ENCODE results near the gene RIMBP2. TPM values are rescaled to one million over a fixed set of nuclear protein-coding genes. Genes with fewer than 3 reads are reported as not detected.

The RIMBP2 gene
- total and polyA plus RNA-seq, 2 donors (not counting 1 experiment from before 2014, with no cell fraction given), result 0.17 TPM; not detected in 1

DNA sequence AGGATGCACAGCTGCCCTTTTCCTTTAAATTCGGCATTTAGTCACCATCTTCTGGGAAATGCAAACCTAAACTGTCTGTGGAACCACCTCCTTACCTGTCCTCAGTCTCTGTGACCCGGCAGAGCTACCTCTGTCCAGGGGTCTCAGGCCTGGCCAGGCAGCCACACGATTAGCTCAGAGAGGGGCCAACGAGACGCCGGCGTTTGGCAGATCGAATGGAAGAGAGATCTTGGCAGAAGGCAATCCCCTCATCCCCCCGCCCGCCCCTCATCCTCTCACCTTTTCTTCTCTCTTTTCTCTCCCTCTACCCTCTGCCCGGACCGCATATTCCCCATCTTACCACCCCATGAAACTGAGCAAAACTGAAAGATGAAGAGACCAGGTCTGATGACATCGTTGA lies 277.4 kb downstream of the RIMBP2 start:
- H3K27me3 ChIP-seq (ENCODE audit: control insufficient read depth, insufficient read depth, low read length), result no peaks in the 10 kb centered on the region
- H3K9me3 ChIP-seq (ENCODE audit: control insufficient read depth, insufficient read depth, low read depth, low read length), result no peaks in the 10 kb centered on the region

GRCh38 chr12:130438243-130438620 lies 277.9 kb downstream of the RIMBP2 start:
- Histone ChIP-seq H3K27ac (ENCODE audit: insufficient read depth, low read length) (no peak overlapping the region), H3K9me3 (ENCODE audit: control insufficient read depth, insufficient read depth, low read depth, low read length) (no peaks in the 10 kb centered on the region)
- no peak for DNase-seq (ENCODE audit: low read depth in 2 of 2)

More for the DNA sequence above, 277.4 kb downstream of the RIMBP2 start:
- H3K36me3 ChIP-seq (ENCODE audit: control insufficient read depth, insufficient read depth, low read length), result no peaks in the 10 kb centered on the region
- no peaks in the 10 kb centered on the region for H3K4me1 ChIP-seq (ENCODE audit: control insufficient read depth, extremely low read depth, insufficient read depth, low read length)
- no peaks in the 10 kb centered on the region for H3K79me2 ChIP-seq (ENCODE audit: control insufficient read depth, insufficient read depth, low read length)
- no peak overlapping the region for H3K4me3 ChIP-seq (replicated peaks in 1 of 4; ENCODE audit: control extremely low read depth in 1 of 4, insufficient read depth in 1 of 4, low read depth in 3 of 4, low read length in 4 of 4)
- no peak overlapping the region for H2AFZ ChIP-seq (ENCODE audit: low read length)
- H3K27ac ChIP-seq (ENCODE audit: insufficient read depth, low read length), result no peak overlapping the region
- no peaks in the 10 kb centered on the region for H4K20me1 ChIP-seq (ENCODE audit: control insufficient read depth, extremely low read depth, insufficient read depth, low read length)
- no peak overlapping the region for H3K4me2 ChIP-seq (ENCODE audit: extremely low read depth, insufficient read depth, low read length)
- DNase-seq (ENCODE audit: low read depth in 2 of 2), result no peak
- no peak overlapping the region for H3K9ac ChIP-seq (ENCODE audit: insufficient read depth, low read length)
- TF ChIP-seq EZH2 (IDR thresholded peaks at IDR 0.05; ENCODE audit: low read length, missing control alignments), result no peak
- TF ChIP-seq, protein P1, sequence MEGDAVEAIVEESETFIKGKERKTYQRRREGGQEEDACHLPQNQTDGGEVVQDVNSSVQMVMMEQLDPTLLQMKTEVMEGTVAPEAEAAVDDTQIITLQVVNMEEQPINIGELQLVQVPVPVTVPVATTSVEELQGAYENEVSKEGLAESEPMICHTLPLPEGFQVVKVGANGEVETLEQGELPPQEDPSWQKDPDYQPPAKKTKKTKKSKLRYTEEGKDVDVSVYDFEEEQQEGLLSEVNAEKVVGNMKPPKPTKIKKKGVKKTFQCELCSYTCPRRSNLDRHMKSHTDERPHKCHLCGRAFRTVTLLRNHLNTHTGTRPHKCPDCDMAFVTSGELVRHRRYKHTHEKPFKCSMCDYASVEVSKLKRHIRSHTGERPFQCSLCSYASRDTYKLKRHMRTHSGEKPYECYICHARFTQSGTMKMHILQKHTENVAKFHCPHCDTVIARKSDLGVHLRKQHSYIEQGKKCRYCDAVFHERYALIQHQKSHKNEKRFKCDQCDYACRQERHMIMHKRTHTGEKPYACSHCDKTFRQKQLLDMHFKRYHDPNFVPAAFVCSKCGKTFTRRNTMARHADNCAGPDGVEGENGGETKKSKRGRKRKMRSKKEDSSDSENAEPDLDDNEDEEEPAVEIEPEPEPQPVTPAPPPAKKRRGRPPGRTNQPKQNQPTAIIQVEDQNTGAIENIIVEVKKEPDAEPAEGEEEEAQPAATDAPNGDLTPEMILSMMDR (conservative IDR thresholded peaks at IDR 0.05 in 1 of 2, IDR thresholded peaks at IDR 0.05 in 1 of 2; ENCODE audit: low read depth in 1 of 2, low read length in 2 of 2), result no peak

DNA sequence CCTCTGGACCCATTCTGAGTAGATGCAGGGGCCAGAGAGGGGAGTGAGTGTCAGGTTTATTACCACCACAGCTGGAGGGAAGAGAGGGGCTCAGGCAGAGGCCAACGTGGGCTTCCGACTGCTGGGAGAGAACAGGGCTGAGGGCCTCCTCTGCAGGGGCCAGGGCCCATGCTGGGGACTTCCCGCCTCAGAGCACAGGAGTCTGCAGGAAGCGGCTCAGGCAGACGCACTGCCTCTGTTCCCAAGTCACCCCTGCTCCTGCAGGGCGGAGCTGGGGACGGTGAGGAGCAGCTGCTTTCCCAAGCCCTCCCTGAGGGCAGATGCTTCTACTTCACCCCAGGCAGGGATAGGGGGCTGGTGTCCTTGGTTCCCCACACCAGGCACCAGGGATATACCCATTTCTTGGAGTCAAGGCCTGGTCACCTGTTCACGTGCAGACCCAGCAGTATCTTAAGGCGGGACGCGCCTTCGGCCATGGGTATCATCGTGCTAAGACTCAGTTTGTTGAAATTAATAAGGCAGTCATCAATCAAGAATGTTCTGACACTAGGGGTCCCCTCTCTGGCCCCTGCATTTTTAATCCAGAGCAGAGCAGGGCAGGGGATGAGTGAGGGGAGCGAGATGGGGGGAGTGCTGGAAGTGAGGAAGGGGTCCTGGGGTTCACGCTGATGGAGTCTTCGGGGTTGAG lies 278.4 kb downstream of the RIMBP2 start:
- Histone ChIP-seq H3K36me3 (ENCODE audit: control insufficient read depth, insufficient read depth, low read length) (no peaks in the 10 kb centered on the region), H3K79me2 (ENCODE audit: control insufficient read depth, insufficient read depth, low read length) (no peaks in the 10 kb centered on the region)
- TF ChIP-seq EZH2 (IDR thresholded peaks at IDR 0.05; ENCODE audit: low read length, missing control alignments), result no peak

More at GRCh38 chr12:130438243-130438620, 277.9 kb downstream of the RIMBP2 start:
- Histone ChIP-seq H3K36me3 (ENCODE audit: control insufficient read depth, insufficient read depth, low read length) (no peaks in the 10 kb centered on the region), H3K4me3 (replicated peaks in 1 of 4; ENCODE audit: control extremely low read depth in 1 of 4, insufficient read depth in 1 of 4, low read depth in 3 of 4, low read length in 4 of 4) (no peak overlapping the region), H3K27me3 (ENCODE audit: control insufficient read depth, insufficient read depth, low read length) (no peaks in the 10 kb centered on the region), H3K9ac (ENCODE audit: insufficient read depth, low read length) (no peak overlapping the region), H4K20me1 (ENCODE audit: control insufficient read depth, extremely low read depth, insufficient read depth, low read length) (no peaks in the 10 kb centered on the region), H3K4me1 (ENCODE audit: control insufficient read depth, extremely low read depth, insufficient read depth, low read length) (no peaks in the 10 kb centered on the region), H3K4me2 (ENCODE audit: extremely low read depth, insufficient read depth, low read length) (no peak overlapping the region), H3K79me2 (ENCODE audit: control insufficient read depth, insufficient read depth, low read length) (no peaks in the 10 kb centered on the region), H2AFZ (ENCODE audit: low read length) (no peak overlapping the region)
- TF ChIP-seq EZH2 (IDR thresholded peaks at IDR 0.05; ENCODE audit: low read length, missing control alignments), result no peak
- TF ChIP-seq, protein P1 (conservative IDR thresholded peaks at IDR 0.05 in 1 of 2, IDR thresholded peaks at IDR 0.05 in 1 of 2; ENCODE audit: low read depth in 1 of 2, low read length in 2 of 2), result no peak

More for the DNA sequence above, 278.4 kb downstream of the RIMBP2 start:
- no peak overlapping the region for H3K27ac ChIP-seq (ENCODE audit: insufficient read depth, low read length)
- no peaks in the 10 kb centered on the region for H3K9me3 ChIP-seq (ENCODE audit: control insufficient read depth, insufficient read depth, low read depth, low read length)
- H3K4me2 ChIP-seq (ENCODE audit: extremely low read depth, insufficient read depth, low read length), result no peak overlapping the region
- no peak for DNase-seq (ENCODE audit: low read depth in 2 of 2)
- H3K9ac ChIP-seq (ENCODE audit: insufficient read depth, low read length), result no peak overlapping the region
- no peak overlapping the region for H2AFZ ChIP-seq (ENCODE audit: low read length)
- H3K4me1 ChIP-seq (ENCODE audit: control insufficient read depth, extremely low read depth, insufficient read depth, low read length), result no peaks in the 10 kb centered on the region
- H3K27me3 ChIP-seq (ENCODE audit: control insufficient read depth, insufficient read depth, low read length), result no peaks in the 10 kb centered on the region
- no peak overlapping the region for H3K4me3 ChIP-seq (replicated peaks in 1 of 4; ENCODE audit: control extremely low read depth in 1 of 4, insufficient read depth in 1 of 4, low read depth in 3 of 4, low read length in 4 of 4)
- no peaks in the 10 kb centered on the region for H4K20me1 ChIP-seq (ENCODE audit: control insufficient read depth, extremely low read depth, insufficient read depth, low read length)

Measured in fibroblast of lung (primary cell).